HK-2 (cell line): ENCODE results near the gene AP4B1.
A peak's percentile ranks its signal among the peaks of the same experiment; 100 is the strongest.
"Not testable (repeated sequence)": the region's sequence is repeated elsewhere in the genome, so short reads cannot be mapped to it uniquely, and the experiment has no call there.

Experiments used
- DNase-seq: peaks from one replicate; pipeline ENCODE4 v3.0.0-alpha.2; 2018; ENCODE audit not compliant: unreplicated experiment

AP4B1 gene

DNA sequence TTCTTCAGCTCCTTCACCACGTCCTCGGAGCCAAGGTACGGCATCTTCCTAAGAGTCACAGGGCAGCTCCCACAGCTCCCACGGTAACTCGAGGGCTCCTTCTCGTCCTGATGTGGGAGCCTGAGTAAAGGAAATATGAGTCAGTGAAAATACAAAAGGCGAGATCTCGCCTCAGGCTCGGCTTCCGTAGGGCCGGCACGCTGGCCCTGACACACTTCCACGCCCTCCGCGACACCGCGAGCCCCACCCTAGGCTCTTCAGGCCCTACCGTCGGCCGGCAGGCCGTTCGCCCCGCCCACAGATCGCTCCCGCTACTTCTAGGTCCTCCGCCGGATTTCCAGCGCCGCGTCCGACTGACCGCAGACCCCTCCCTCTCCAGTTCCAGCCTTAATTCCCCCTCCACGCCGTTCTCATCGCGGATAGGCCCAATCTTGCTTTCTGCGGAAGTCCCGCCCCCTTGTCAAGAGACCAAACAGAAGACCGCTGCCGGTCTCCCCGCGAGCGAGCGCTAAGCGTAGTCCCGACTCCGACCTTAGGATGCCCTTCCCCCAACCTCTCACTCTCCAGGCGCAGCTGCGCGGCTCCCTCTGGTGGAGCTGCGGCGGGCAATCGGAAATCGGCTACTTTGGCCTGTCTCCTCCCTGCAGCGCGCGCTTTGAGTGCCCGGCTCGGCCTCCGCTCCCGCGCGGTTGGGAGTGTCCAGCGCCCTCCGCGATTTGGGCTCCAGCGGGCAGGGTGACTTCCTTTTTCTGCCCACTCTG is at the start of gene AP4B1, which contains the start of gene DCLRE1B:
Gene AP4B1, minus strand, starts transcription at position 126 of the 761 bp plus-strand sequence. Its CDS starts 82 bp downstream, at position 44.
Gene DCLRE1B, plus strand, starts transcription at position 653 of the 761 bp plus-strand sequence. CDS start 261 bp downstream, outside the sequence.
- DNase-seq: peak; percentile 99

DNA sequence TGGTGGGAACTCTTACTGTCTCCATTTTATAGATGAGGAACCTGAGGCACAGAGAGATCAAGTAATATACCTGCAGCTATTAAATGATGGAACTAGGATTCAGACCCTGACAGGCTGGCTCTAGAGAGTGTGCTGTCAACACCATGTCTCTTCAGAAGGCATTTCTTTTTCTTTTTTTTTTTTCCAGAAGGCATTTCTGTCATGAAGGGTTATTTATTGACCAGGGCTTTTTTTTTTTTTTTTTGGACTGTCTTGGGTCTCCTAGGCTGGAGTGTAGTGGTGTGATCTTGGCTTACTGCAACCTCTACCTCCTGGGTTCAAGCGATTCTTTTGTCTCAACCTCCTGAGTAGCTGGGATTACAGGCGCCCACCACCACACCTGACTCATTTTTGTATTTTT is 47.1 kb upstream of the AP4B1 start:
- DNase-seq: no peak

DNA sequence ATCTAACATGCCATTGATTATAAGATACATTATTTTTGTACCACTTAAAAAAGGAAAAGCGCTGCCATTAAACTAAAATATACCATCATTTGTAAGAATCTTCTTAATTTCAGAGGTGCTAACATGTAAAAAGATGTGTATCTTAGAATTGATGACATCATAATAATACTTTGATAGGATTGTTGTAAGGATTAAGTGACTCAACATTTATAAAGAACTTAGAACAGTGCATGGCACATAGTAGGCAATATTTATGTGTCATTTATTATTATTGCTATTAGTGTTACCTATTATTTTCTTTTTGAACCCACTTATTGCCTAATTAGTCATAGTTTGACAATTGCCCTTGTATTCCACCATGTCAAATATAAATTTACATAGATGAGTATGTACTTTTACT is 46.3 kb upstream of the AP4B1 start:
- no peak for DNase-seq

DNA sequence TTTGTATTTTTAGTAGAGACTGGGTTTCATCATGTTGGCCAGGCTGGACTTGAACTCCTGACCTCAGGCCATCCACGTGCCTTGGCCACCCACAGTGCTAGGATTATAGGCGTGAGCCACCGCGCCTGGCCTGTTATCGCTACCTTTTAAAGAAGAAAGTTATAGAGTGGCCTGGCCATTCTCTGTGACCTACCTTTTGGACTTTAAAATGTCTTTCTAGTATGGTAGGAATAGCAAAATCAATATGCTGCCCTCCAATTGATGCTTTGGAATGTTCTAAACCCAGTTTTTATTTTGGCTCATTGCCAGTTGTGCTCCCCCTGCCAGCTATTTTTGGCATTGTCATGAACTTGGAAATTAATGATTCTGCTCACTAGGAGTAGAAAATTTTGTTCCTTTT is 44.4 kb upstream of the AP4B1 start:
- DNase-seq: no peak

DNA sequence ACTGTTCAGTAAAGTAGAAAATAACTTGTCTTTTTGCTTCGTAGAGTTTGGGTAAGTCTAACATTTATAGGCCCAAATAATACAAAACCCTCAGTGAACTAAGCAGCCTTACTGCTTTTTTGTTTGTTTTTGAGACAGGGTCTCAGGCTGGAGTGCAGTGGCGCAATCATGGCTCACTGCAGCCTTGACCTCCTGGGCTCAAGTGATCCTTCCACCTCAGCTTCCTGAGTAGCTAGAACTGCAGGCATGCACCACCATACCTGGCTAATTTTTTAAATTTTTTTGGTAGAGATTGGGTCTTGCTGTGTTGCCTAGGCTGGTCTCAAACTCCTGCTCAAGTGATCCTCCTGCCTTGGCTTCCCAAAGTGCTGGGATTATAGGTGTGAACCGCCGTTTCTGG is 43.6 kb upstream of the AP4B1 start:
- DNase-seq: not testable (repeated sequence)

DNA sequence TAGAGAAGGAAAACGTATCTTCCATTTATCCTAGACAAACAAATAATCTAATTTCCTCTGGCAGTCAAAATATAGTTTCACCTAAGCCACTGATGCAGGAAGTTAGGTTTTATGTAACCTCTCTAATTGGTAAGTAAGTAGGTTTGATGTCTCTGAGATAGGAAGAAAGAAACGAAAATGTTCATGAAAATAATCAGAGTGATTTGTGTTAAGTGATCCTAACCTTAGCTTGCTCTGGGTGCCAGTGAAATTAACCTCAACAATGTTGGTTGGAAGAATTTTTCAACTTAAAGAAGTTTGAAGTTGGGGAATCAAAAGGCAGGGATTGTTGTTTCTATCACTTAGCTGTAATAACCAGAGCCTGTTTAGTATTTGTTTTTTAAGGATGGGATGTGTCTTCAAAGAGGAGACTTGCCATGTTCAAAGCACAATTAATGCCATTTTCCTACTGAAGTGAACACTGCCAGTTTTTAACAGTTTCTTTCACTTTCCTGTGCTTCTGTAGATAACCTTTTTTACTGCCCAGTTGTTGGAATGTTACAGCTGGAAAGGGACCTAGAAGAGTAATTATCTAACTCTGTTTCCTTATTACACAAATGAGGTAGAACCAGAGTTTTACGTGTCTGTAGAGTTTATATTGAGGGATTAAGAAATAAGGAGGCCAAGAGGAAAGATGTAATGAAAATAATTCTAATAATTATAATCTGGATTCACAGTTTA is 42.9 kb upstream of the AP4B1 start:
- no peak for DNase-seq

DNA sequence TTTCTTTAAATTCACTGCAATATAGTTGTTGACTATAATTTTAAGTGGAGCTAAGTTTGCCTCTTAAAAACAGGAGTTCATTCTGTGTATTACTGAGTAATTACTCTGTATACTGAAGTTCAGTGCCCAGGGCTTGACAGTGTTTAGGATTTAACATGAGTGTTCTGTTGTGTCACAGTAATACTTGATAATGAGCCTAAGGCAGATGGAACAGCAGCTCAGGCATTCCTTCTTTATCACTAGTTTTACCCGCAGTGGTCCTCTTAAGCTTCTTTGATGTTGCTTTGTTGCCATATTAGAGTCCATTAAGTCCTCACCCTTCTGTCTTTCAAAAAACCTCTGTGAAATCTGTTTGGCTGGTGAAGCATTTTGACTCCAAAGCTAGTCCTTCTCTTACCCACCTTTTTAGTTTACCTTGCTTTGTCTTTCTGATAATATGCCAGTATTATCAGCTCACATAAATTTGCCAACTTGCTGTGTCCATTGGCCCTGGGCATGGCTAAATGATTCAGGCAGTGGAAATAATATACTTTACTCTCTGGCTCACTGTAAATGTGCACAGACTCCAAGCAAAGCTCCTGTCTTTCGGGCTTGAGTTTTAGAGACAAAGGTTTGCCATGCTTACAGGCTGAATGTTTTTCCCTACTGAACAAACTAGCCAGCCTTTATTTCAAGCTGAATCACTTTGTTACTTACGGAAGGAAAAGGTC is 42.2 kb upstream of the AP4B1 start:
- no peak for DNase-seq

DNA sequence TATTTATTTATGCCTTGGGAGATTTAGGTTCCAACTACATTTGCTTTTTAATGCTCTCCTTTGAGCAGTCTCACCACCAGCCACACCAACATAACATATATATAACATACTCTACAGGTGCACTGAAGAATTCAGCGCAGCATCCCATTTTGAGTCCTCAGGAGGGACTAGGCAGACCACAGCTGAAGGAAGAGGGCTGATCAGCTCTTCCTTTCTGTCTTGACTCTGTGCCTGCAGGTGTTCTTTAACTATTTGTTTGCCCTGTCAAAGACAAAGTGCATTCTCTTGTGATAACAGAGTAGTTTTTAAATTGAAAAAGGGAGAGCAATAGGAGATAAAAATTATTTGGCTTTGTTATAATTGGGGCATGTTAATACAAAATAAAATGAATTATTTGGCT is 41.5 kb upstream of the AP4B1 start:
- no peak for DNase-seq

DNA sequence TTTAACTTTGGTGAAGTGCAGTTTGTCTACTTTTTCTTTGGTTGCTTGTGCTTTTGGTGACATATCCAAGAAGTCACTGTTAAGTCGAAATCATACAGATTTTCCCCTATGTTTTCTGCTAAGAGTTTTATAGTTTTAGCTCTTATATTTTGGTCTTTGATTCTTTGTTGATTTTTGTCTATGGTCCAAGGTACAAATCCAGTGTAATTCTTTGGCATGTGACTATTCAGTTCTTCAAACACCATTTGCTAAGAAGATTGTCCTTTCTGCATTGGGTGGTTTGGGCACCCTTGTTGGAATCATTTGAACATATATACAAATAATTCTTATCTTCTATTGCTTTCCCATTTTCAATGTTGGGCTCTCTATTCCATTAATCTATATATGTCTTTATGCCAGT is 40.7 kb upstream of the AP4B1 start:
- no peak for DNase-seq

DNA sequence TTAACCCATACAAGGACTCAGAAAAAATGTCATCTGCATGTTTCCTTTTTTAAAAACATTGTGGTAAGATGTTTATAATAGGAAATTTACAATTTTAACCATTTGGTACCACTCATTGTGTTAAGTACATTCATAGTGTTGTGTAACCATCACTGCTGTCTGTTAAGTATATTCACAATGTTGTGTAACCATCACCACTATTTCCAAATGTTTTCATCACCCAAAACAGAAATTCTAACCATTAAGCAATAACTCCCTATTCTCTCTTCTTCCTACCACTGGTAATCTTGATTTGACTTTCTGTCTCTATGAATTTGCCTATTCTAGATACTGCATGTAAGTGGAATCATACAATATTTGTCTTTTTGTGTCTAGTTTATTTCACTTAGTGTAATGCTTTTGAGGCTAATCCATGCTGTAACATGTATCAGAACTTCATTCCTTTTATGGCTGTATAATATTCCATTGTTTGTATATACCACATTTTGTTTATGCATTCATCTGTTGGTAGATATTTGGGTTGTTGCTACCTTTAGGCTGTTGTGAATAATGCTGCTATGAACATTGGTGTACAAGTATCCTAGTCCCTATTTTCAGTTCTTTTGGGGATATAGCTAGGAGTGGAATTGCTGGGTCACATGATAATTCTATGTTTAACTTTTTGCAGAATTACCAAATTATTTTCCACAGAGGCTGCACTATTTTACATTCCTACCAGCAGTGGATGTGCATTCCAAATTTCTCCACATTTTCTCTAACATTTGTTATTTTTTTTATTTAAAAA is 38.6 kb upstream of the AP4B1 start:
- no peak for DNase-seq

DNA sequence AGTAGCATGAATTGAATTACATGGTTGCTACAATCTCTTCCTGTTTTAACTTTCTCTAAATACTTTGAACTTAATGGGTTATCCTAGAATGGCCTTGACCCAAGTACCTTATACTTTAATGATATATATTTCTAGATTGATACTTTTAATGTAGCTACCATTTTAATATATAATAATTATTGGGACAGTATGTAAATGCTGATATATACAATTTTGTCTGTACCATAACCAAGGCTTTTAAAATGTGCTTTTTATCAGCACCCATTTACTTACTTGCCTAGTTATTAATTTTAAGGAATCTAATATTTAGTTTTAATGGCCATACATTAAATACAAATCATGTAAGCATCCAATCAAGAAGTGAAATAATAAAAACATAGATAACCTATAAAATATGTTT is 37.9 kb upstream of the AP4B1 start:
- no peak for DNase-seq

DNA sequence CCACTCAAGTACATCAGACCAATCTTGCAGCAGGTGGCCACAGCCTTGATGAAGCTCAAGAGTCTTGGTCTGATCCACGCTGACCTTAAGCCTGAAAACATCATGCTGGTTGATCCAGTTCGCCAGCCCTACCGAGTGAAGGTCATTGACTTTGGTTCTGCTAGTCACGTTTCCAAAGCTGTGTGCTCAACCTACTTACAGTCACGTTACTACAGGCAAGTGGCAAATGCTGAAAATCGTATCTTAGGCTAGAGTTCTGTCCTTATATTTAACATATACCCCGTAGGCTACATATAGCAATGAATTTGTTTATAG is 36.6 kb upstream of the AP4B1 start:
- no peak for DNase-seq

DNA sequence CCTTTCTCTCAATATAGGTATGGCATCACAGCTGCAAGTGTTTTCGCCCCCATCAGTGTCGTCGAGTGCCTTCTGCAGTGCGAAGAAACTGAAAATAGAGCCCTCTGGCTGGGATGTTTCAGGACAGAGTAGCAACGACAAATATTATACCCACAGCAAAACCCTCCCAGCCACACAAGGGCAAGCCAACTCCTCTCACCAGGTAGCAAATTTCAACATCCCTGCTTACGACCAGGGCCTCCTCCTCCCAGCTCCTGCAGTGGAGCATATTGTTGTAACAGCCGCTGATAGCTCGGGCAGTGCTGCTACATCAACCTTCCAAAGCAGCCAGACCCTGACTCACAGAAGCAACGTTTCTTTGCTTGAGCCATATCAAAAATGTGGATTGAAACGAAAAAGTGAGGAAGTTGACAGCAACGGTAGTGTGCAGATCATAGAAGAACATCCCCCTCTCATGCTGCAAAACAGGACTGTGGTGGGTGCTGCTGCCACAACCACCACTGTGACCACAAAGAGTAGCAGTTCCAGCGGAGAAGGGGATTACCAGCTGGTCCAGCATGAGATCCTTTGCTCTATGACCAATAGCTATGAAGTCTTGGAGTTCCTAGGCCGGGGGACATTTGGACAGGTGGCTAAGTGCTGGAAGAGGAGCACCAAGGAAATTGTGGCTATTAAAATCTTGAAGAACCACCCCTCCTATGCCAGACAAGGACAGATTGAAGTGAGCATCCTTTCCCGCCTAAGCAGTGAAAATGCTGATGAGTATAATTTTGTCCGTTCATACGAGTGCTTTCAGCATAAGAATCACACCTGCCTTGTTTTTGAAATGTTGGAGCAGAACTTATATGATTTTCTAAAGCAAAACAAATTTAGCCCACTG is 36.0 kb upstream of the AP4B1 start:
- DNase-seq: no peak

DNA sequence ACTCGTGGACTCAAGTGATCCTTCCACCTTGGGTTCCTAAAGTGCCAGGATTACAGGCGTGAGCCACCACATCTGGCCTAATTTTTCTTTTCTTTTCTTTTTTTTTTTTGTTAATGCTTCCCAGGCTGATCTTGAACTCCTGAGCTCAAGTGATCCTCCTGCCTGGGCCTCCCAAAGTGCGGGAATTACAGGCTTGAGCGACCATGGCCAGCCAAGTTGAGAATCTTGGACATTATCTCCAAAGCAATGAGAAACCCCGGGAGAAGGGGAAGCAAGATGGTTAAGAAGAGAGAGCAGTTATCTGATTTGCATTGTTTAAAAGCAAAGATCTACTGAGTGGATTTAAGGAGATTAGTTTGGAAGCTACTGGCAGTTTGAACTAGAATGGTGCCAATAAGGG is 33.6 kb upstream of the AP4B1 start:
- DNase-seq: no peak

DNA sequence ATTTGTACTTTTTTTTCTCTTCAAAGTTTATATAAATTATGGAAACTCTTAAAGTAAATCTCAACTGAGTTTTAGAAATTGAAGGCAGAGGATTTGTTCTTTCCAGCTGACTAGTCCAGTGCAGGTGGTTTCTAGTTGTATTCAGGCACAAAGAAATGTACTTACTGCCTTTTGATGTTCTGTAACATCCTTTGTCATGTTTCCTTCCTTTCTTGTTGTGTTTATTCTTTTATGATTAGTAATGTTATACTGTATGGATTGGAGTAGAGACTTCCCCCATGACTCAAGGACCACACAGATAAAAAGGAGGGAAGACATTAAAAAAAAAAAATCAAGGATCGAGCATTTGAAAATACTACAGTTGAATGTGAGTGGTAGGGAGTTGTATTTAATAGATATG is 32.5 kb upstream of the AP4B1 start:
- no peak for DNase-seq

DNA sequence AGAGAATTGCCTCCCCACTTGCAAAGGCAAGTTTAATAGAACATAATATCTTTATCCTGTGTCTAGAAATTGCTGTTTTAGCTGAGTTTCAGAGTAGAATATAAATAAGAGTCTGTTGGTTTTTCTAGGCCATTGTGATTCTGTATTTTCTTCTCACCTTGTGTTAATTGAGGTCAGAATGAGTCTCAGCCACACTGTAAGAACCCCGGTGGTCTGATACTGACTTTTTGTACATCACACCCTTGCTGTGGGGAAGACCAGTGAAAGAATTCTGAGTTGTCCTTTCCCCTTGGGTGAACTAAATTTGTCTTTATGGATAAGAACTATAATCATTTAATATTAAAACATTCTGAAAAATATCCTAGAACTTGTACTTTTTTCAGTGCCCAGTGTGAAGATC is 31.4 kb upstream of the AP4B1 start:
- no peak for DNase-seq

DNA sequence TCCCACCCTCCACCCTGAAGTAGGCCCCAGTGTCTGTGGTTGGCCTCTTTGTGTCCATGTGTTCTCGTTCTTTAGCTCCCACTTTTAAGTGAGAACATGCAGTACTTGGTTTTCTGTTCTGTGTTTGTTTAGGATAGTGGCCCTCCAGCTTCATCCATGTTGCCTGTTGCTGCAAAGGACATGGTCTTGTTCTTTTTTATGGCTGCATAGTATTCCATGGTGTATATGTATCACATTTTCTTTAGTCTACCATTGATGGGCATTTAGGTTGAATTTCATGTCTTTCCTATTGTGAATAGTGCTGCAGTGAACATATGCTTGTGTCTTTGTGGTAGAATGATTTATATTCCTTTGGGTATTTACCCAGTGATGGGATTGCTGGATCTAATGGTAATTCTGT is 30.6 kb upstream of the AP4B1 start:
- DNase-seq: no peak

DNA sequence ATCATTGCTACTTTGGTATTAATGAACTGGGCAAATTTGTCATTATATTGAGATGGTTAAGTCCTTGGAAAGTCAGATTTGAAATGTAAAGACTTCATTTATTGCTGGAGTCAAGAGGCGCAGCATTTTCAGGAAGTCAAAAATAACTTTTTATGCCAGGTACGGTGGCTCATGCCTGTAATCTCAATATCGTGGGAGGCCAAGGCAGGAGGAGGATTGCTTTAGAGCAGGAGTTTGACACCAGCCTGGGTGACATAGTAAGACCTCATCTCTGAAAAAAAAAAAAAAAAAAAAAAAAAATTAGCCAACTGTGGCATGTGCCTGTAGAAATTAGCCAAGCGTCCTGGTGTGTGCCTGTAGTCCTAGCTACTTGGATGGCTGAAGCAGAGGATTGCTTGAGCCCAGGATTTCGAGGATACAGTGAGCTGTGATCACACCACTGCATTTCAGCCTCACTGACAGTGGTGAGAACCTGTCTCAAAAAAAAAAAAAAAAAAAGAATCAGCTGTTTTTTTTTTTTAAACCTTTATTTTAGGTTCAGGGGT is 30.0 kb upstream of the AP4B1 start:
- no peak for DNase-seq

DNA sequence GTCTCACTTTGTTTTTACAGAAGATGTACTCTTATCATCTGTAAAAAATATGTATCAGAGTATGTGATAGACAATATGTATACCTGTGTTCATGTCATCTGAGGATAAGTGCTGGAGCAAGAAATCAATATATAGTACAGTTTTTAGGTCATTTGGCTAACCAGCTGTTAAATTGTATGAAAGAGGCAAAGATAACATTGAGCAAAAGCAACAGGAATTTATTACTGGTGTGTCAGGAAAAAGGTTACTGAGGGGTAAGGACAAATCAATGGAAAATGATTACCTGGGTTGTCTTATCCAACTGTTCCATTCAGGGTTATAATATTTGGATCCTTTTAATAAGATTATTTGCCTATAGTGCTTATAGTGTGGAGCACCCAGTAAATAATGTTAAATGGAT is 29.4 kb upstream of the AP4B1 start:
- no peak for DNase-seq

DNA sequence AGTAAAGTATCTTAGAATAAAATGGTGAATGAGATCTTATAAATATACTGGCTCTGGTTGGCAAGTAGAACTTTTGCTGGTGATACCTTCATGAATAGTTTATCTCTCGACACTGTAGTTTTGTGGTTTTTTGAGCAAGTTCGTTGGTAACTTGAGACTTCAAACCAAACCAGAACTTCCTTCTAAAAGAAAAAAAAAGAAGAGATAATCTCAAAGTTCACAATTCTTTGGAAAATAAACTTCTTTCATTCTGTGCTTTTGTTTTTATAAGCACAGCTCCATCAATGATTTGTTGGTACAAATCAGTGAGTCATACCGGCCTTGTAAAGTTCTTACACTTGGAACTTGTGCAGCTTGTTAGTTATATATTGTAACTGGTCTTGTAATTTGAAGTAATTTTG is 26.9 kb upstream of the AP4B1 start:
- DNase-seq: no peak
